ENCODE data around the gene RABL6. TPM values are rescaled to one million over a fixed set of nuclear protein-coding genes. Genes with fewer than 3 reads are reported as not detected.

Gene RABL6
- total RNA-seq, 1 donor from 2014 or later, result 71.2 TPM

- Histone ChIP-seq H3K27ac (no peak overlapping the region), H3K9ac (no peak overlapping the region)
Measured at GRCh38 chr9:136850866-136851775, 43.4 kb downstream of the RABL6 start.

DNA sequence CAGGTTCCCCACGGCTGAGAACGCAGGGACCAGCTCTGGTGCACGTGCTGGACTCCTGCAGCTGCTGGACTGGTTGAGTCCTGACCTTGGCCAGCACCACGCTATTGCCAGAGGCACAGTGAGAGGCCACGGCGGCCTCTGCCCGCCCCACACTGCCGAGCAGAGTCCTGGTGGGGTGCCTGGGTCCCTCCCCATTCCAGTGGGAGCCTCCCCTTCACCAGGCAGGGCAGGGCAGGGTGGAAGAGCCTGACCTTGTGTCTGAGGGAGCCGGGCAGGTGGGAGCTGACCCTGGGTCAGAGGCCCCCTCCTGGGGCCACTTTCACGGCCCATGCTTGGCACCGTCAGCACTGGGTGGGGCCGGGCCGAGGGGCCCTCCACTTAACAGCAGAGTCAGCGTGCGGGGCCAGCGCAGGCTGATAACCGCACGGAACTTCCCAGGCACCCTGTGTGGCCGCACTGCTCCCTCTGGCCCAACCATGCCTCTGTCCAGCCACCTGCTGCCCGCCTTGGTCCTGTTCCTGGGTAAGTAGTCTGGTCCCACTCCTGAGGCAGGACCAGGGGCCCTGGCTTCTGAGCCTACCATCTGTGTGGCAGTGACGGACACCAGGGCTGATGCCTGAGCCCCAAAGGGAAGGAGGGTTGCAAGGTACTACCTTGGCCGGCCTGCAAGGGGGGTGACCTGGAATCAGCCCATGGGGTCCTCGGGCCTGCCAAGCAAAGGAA is 44.4 kb downstream of the RABL6 start, which contains the start of gene MAMDC4:
Gene MAMDC4, plus strand, starts transcription at position 406 of the 723 bp plus-strand sequence. Its CDS starts 71 bp downstream, at position 477.
- Histone ChIP-seq H3K4me3 (no peak within 1 kb of the TSS), H3K4me1 (peaks cover 5% of the 10 kb centered on the region), H3K9ac (no peak within 1 kb of the TSS), H3K4me2 (no peak within 1 kb of the TSS), H2AFZ (replicated peaks) (no peak within 1 kb of the TSS), H3F3A (ENCODE audit: low read depth) (peaks cover 17% of the 10 kb centered on the region), H3K9me3 (ENCODE audit: low read depth) (no peaks in the 10 kb centered on the region), H3K27me3 (peaks cover under 1% of the 10 kb centered on the region), H4K20me1 (ENCODE audit: low read depth) (peaks cover 18% of the 10 kb centered on the region), H3K27ac (no peak within 1 kb of the TSS), H3K79me2 (ENCODE audit: low read depth) (peaks cover 8% of the 10 kb centered on the region), H3K36me3 (no peaks in the 10 kb centered on the region)
- TF ChIP-seq EZH2phosphoT487 (IDR thresholded peaks at IDR 0.05) (no peak), CTCF (IDR thresholded peaks at IDR 0.05) (no peak)
- no peak for DNase-seq (ENCODE audit: low spot score)
- Mint-ChIP-seq H3K9me3 (no peaks in the 10 kb centered on the region), H3K27me3 (ENCODE audit: insufficient read depth, low read depth) (peaks cover 12% of the 10 kb centered on the region), H3K4me1 (no peaks in the 10 kb centered on the region), H3K4me3 (peak within 1 kb of the TSS; percentile 58), H3K36me3 (no peaks in the 10 kb centered on the region), H3K27ac (no peak within 1 kb of the TSS)

More at GRCh38 chr9:136850866-136851775, 43.4 kb downstream of the RABL6 start:
- no peaks in the 10 kb centered on the region for H3K4me1 Mint-ChIP-seq
- no peaks in the 10 kb centered on the region for H3K9me3 Mint-ChIP-seq
- Histone ChIP-seq H3K4me2 (no peak overlapping the region), H3K36me3 (no peaks in the 10 kb centered on the region), H3K4me1 (peaks cover 5% of the 10 kb centered on the region), H3F3A (ENCODE audit: low read depth) (peaks cover 17% of the 10 kb centered on the region), H3K9me3 (ENCODE audit: low read depth) (no peaks in the 10 kb centered on the region), H3K27me3 (peaks cover 11% of the 10 kb centered on the region), H2AFZ (replicated peaks) (no peak overlapping the region), H3K4me3 (no peak overlapping the region), H3K79me2 (ENCODE audit: low read depth) (peaks cover 8% of the 10 kb centered on the region), H4K20me1 (ENCODE audit: low read depth) (peaks cover 18% of the 10 kb centered on the region)
- peaks cover 16% of the 10 kb centered on the region for H3K27me3 Mint-ChIP-seq (ENCODE audit: insufficient read depth, low read depth)
- no peak overlapping the region for H3K27ac Mint-ChIP-seq
- TF ChIP-seq EZH2 (IDR thresholded peaks at IDR 0.05) (no peak), EZH2phosphoT487 (IDR thresholded peaks at IDR 0.05) (no peak), CTCF (IDR thresholded peaks at IDR 0.05) (no peak)
- H3K4me3 Mint-ChIP-seq, result peak overlapping the region; percentile 58
- DNase-seq (ENCODE audit: low spot score), result no peak
- no peaks in the 10 kb centered on the region for H3K36me3 Mint-ChIP-seq

DNA sequence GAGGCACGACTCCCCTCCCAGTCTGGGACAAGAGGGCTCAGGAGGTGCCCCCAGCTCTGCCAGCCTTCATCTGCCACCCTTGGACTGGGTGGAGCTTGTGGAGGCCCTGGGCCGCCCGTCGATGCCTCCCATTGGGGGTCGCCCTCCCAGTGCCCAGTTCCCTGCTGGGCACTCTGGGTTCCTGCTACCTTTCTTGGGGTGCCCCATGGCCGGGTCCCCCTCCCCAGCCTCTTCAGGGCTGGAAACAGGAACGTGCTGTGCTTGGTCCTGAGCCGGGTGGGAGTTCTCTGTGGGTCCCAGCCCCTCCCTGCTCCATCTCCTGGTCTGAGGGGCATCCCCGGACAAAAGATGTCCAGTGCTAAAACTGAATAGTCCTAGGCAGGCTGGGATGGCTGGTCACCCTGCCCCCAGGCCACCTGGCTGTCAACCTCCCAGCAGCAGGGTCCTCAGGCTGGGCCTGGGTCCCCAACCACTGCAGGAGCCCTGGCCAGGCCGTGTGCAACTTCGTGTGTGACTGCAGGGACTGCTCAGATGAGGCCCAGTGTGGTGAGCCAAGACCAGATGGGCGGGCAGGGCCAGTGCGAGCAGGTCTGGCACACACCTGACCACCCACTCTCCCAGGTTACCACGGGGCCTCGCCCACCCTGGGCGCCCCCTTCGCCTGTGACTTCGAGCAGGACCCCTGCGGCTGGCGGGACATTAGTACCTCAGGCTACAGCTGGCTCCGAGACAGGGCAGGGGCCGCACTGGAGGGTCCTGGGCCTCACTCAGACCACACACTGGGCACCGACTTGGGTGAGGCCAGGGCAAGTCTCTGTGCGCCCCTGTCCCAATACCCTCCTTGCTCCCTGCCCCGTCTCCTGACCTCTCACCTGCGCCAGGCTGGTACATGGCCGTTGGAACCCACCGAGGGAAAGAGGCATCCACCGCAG is 45.2 kb downstream of the RABL6 start:
- no peak overlapping the region for H3K27ac ChIP-seq
- Mint-ChIP-seq H3K4me1 (no peaks in the 10 kb centered on the region), H3K27ac (no peak overlapping the region)

More for the DNA sequence above, 45.2 kb downstream of the RABL6 start:
- Histone ChIP-seq H4K20me1 (ENCODE audit: low read depth) (peaks cover 22% of the 10 kb centered on the region), H3K9ac (no peak overlapping the region), H3K9me3 (ENCODE audit: low read depth) (no peaks in the 10 kb centered on the region), H3K79me2 (ENCODE audit: low read depth) (peaks cover 8% of the 10 kb centered on the region), H3F3A (ENCODE audit: low read depth) (peaks cover 11% of the 10 kb centered on the region), H3K4me2 (no peak overlapping the region), H3K4me3 (no peak overlapping the region), H2AFZ (replicated peaks) (no peak overlapping the region), H3K27me3 (no peaks in the 10 kb centered on the region), H3K36me3 (no peaks in the 10 kb centered on the region), H3K4me1 (peaks cover 5% of the 10 kb centered on the region)
- TF ChIP-seq CTCF (IDR thresholded peaks at IDR 0.05), result no peak
- TF ChIP-seq EZH2 (IDR thresholded peaks at IDR 0.05), result no peak
- no peak for TF ChIP-seq EZH2phosphoT487 (IDR thresholded peaks at IDR 0.05)
- Mint-ChIP-seq H3K9me3 (no peaks in the 10 kb centered on the region), H3K27me3 (ENCODE audit: insufficient read depth, low read depth) (peaks cover 7% of the 10 kb centered on the region), H3K36me3 (no peaks in the 10 kb centered on the region), H3K4me3 (no peak overlapping the region)
- DNase-seq (ENCODE audit: low spot score), result no peak

Measured in neural progenitor cell (in vitro differentiated cells).